Endothelial cell of coronary artery (primary cell): ENCODE results near the gene KCNK5. TPM values are rescaled to one million over a fixed set of nuclear protein-coding genes. Genes with fewer than 3 reads are reported as not detected.

Experiments used
- total RNA-seq: library from RNA; depleted of rRNA; stranded (reverse); fragments of >200 nt; gene quantifications from 2 replicates; pipeline ENCODE4 v1.2.3, GENCODE V29; 2014

Gene KCNK5, protein sequence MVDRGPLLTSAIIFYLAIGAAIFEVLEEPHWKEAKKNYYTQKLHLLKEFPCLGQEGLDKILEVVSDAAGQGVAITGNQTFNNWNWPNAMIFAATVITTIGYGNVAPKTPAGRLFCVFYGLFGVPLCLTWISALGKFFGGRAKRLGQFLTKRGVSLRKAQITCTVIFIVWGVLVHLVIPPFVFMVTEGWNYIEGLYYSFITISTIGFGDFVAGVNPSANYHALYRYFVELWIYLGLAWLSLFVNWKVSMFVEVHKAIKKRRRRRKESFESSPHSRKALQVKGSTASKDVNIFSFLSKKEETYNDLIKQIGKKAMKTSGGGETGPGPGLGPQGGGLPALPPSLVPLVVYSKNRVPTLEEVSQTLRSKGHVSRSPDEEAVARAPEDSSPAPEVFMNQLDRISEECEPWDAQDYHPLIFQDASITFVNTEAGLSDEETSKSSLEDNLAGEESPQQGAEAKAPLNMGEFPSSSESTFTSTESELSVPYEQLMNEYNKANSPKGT
- total RNA-seq = not detected in 2 replicates

DNA sequence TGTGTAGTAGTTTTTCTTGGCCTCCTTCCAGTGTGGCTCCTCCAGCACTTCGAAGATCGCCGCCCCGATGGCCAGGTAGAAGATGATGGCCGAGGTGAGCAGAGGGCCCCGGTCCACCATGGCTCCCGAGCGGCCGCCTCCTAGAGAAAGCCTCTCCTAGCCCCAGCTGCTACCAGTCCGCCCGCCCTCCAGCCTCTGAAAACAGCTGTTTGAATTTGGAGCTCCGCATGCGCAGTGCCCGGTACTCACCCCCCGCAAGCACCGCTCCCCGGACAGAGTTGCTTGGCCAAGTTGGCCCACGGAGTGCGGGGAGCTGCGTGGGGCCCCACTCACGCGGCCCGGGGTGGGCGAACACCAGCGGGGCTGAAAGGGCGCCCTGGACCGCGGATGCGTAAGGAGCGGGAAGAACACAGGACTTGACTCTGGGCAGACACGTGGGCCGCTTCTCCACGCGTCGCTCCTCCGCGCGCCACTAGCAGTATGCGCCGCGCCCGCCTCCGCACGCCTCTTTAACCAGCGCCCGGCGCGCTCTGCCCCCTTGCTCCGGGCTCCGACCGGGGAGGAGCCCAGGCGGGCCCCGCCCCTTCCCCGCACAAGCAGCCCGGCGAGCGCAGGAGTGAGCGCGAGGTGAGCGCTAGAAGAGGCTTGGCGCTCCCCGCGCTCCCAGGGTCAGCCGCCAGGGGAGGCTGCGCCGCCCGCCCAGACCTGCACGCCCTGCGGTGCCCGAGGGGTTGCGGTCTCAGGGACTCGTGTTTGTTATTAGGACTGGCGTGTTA, at the start of gene KCNK5:
KCNK5 (minus strand) TSS at position 484 of the 776 bp plus-strand sequence; CDS start at position 120, 364 bp downstream.

Other genes with a start within 250 kb of the KCNK5 start
- not detected in 2 replicates for gene GLP1R, start 180.7 kb downstream of the KCNK5 start, total RNA-seq
- 8.9 and 9.5 TPM in 2 replicates for gene SAYSD1, start 114.3 kb downstream of the KCNK5 start, total RNA-seq
- not detected in 2 replicates for gene KCNK17, start 84.9 kb upstream of the KCNK5 start, total RNA-seq
- gene KCNK16, start 93.2 kb upstream of the KCNK5 start, total RNA-seq = not detected in 2 replicates